ENCODE results near the gene SYT1.

DNA sequence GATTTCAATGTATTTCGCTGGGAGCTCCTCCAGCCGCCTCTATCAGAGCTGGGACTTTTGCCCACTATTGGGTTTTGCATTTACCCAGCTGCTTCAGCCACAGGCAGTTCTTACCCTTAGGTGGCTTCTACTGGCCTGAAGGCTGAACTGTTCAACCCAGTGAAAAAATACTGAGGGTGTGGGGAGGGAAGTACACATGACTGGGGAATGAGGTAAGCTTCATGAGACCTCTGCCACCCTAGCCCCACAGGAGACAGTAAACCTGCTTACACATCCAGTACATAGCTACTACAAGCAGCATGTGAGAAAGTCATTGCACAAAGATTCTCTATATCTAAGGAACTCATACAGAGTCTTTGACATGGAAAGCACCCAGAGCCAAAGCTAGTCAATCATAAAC lies 411.1 kb downstream of the SYT1 start:
- TF ChIP-seq, protein P1, sequence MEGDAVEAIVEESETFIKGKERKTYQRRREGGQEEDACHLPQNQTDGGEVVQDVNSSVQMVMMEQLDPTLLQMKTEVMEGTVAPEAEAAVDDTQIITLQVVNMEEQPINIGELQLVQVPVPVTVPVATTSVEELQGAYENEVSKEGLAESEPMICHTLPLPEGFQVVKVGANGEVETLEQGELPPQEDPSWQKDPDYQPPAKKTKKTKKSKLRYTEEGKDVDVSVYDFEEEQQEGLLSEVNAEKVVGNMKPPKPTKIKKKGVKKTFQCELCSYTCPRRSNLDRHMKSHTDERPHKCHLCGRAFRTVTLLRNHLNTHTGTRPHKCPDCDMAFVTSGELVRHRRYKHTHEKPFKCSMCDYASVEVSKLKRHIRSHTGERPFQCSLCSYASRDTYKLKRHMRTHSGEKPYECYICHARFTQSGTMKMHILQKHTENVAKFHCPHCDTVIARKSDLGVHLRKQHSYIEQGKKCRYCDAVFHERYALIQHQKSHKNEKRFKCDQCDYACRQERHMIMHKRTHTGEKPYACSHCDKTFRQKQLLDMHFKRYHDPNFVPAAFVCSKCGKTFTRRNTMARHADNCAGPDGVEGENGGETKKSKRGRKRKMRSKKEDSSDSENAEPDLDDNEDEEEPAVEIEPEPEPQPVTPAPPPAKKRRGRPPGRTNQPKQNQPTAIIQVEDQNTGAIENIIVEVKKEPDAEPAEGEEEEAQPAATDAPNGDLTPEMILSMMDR (IDR thresholded peaks at IDR 0.05) = no peak
- no peak for TF ChIP-seq ZFX (IDR thresholded peaks at IDR 0.05; ENCODE audit: borderline replicate concordance)

Measured in 22Rv1 (cell line).